HG03342 (cell line): ENCODE results near the gene TBXA2R.
"Not testable (repeated sequence)": the region's sequence is repeated elsewhere in the genome, so short reads cannot be mapped to it uniquely, and the experiment has no call there.

Source experiments
- ATAC-seq: cut with Tn5 transposase; IDR thresholded peaks from one replicate; pipeline ENCODE4 v1.9.1; 2021; ENCODE audit warnings: mild to moderate bottlenecking, moderate library complexity; ENCODE audit not compliant: unreplicated experiment

Gene TBXA2R

GRCh38 chr19:3584036-3584802, 22.5 kb downstream of the TBXA2R start:
- not testable (repeated sequence) for ATAC-seq

DNA sequence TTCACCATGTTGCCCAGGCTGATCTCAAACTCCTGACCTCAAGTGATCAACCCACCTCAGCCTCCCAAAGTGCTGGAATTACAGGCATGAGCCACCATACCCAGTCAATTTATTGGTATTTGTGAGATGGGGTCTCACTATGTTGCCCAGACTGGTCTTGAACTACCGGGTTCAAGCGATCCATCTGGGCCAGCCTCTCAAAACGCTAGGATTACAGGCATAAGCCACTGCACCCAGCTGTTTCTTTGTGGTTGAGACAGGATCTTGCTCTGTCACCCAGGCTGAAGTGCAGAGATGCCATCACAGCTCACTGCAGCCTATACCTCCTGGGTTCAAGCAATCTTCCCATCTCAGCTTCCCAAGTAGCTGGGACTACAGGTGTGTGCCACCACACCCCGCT, 24.9 kb downstream of the TBXA2R start:
- not testable (repeated sequence) for ATAC-seq

- ATAC-seq = no peak
These were observed 26.3 kb downstream of the TBXA2R start for GRCh38 chr19:3580156-3580934.

DNA sequence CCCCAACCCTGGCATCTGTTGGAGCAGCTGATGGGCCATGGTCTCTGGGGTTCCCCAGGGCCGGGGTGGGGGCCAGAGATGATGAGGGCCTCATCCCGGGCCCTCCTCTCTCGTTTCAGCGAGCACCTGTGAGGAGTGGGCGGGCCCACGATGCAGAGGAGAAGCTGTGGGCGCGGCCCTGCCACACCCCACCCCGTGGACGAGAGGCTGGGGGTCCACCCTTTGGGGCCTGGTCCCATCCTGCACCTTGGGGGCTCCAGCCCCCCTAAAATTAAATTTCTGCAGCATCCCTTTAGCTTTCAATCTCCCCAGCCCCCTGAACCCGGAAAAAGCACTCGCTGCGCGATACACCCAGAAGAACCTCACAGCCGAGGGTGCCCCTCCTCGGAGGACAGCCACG, 28.3 kb downstream of the TBXA2R start:
- ATAC-seq = no peak

- ATAC-seq = no peak
These were observed 28.8 kb downstream of the TBXA2R start for GRCh38 chr19:3577723-3578344.

GRCh38 chr19:3576696-3577443, 29.8 kb downstream of the TBXA2R start:
- ATAC-seq = no peak

DNA sequence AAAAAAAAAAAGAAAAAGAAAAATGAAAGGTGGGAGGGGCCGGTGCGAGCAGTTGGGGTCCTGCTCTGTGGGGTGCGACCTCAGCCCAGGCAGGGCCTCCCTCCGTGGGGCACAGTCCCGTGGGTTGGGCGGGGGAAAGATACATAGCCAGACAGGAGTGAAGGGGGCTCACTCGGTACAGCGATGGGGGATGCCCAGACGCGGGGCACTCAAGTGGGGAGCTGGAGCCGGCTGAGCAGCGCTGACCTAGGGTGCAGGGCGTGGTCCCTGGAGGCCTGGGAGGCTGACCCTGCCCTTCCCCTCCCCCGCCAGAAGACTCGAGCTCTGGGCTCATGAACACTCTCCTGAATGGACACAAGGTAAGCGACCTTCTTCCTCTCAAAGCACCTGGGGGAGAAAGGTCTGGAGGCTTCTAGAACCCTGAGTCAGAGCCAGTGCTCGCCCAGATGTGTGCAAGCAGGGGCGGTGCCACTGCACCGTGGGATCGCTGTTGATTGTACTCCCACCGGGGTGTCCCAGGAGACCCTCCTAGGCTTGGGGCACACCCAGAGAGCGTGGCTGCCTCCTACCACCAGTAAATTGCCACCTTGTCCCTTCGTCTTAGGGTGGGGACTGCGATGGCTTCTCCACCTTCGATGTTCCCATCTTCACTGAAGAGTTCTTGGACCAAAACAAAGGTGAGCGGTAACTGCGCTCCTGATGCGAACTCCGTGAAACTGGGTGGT, 30.6 kb downstream of the TBXA2R start:
- no peak for ATAC-seq

DNA sequence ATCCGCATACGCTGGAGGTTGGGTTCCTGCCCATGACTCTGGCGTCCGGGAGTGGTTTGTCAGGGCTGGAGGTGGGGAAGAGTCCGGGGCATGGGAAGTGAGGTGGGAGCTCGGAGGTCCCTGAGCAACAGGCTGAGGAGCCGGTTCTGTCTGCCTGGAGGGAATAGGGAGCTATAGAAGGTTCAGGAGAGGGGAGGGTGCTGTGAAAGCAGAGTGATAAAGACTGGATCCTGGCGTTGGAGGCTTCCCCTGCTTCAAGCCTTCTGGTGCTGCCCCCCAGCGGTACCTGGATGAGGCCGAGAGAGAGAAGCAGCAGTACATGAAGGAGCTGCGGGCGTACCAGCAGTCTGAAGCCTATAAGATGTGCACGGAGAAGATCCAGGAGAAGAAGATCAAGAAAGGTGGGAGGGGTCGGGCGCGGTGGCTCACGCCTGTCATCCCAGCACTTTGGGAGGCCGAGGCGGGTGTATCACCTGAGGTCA, 31.4 kb downstream of the TBXA2R start:
- ATAC-seq = no peak

- ATAC-seq = no peak
These were observed 32.6 kb downstream of the TBXA2R start for GRCh38 chr19:3573858-3574637.

DNA sequence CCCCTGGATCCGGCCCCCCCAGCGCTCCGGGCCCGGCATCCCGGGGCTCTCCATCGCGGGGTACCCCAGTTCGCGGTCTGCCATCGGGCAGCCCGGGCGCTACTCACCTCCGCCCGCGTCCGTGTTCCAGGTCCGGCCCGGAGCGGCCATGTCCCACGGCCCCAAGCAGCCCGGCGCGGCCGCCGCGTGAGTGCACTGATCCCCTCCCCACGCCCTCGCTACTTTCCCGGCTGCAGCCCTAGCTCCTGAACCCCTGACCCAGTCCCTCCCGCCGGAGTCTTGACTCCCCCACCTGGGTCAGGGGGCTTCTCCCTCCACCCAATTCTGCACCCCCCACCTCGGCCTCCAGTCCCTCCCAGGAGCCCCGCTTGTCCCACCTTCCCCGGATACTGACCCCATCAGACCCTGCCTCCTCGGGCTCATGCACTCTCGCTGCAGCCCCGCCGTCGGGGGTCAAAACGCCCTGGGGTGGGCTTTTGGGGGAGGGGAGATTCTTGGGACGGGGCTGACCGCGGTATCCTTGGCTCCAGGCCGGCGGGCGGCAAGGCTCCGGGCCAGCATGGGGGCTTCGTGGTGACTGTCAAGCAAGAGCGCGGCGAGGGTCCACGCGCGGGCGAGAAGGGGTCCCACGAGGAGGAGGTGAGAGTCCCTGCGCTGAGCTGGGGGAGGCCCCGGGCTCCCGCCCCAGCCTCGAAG, 33.4 kb downstream of the TBXA2R start:
- peak; percentile 0 for ATAC-seq

DNA sequence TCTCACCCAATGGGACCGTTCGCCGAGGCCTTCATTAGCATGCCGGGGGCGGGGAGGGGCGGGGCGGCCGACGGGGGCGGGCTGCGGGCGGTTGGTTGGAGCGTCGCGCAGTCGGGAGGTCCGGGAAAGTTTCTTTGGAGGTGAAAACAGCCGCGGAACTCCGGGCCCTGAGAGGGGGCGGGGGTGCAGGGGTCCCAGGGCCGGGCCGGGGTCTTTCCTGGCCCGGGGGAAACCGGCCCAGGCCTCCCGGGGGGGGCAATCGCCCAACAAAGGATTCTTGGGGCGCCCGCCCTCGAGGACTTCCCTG, 33.9 kb downstream of the TBXA2R start, which contains the start of gene HMG20B:
Gene HMG20B, plus strand, starts transcription at position 90 of the 307 bp plus-strand sequence. CDS start 366 bp downstream, outside the sequence.
- no peak for ATAC-seq

DNA sequence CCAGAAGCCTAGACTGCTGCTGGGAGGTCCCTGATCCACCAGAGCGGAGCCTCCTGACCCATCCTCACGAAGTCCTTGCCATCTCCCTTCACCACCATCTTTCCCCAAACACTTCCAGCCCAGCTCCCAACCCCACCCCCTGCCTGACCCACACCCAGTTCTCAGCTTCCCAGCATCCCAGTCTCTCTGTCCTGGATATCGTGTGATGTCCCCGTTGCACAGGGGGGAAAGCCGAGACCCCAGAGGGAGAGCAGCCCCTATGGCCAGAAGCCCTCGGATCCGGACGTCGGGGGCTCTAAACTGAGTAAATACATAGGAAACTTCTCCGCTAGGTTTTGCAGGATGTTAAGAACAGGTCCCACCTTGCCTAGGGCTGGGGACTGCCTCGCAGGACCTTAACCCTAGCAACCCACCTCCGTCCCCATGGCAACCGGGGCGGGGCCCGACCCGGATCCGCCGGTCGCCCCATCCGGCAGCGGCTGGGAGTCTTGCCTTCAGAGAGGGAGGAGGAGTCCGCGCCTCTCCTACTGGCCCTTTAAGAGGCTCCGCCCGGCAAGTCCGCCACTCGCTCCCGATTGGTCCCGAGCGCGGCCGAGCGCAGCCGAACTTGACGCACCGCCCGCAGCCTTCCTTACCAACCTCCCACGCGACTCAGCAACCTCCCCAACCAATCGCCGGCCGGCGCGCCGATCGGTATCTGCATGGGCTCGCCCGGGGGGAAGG, 34.4 kb downstream of the TBXA2R start:
- peak; percentile 86 for ATAC-seq

DNA sequence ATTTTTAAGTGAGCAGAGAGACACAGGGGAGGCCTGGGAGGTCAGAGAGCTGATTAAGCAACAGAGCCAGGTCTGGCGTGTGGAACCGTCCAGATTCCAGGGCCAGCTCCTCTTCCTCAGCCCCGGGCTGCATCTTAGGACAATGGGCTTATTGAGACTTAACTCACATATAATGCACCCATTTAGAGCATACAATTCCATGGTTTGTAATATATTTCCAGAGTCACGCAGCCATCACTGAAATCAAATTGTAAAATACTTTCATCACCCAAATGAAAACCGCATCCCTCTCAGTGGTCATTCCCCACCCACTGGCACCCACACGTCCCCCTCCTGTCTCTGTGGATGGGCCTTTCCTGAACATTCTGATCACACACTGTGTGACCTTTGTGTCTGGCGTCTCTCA, 36.1 kb downstream of the TBXA2R start:
- no peak for ATAC-seq

DNA sequence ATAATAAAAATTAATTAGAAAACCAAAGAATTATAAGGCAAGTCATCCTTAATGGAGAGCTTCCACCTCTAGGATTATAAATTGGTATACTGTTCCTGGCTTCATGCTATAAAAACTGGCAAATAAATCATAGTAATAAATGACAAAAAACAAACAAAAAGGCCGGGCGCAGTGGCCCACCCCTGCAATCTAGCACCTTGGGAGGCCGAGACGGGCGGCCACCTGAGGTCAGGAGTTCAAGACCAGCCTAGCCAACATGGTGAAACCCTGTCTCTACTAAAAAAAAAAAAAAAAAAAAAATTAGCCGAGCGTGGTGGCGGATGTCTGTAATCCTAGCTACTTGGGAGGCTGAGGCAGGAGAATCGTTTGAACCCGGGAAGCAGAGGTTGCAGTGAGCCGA, 36.6 kb downstream of the TBXA2R start:
- not testable (repeated sequence) for ATAC-seq

DNA sequence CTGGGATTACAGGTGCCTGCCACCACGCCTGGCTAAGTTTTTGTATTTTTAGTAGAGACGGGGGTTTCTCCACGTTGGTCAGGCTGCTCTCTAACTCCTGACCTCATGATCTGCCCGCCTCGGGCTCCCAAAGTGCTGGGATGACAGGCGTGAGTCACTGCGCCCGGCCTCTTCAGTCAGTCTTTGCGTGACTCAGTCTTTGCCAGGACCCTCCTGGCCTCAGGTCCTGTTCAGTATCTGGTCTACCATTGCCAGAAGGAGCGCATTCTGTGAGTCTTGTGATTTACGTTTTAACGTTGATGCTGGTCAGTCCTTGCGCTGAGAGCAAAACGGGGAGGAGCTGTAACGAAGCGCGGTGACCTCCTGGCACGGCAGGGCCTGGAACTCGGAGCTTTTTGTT, 41.5 kb downstream of the TBXA2R start:
- no peak for ATAC-seq

- ATAC-seq = no peak
These were observed 42.8 kb downstream of the TBXA2R start for GRCh38 chr19:3563709-3564524.

DNA sequence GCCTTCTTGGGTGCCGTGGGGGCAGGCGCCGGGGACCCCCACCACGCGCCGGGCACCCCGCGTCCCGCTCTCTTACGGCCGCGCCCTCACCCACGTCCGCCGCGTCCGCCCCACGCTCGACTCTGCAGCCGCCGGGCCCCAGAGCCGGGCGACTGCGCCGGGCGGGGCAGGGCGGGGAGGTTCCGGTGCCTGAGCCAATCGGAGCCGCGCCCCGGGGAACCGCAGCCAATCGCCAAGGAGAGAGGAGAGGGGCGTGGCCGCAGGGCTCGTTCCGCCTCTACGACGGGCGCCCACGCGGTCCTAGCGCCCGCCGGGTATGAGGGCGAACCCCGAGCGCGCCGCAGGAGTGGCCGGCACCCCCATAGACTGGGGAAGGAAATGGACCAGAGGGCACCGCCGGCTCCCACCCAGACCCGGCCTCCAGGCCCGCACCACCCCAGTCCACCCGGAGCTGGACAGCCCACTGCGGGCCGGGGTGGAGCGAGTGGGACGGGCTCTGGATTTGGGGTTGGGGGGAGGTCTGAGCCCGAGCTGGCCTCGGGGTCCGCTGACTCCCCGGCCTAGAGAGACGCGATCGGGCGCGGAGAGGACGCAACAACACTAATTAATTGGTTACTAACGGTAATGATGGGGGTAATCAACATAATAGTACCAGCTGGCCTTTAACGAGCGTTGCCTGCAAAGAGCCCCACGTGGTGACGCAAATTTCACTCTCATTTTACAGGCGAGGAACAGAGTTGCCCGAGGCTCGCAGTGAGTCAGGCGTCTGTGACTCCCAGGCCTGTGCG, 49.0 kb downstream of the TBXA2R start, which contains the start of gene MFSD12:
Gene MFSD12, minus strand, starts transcription at position 126 of the 788 bp plus-strand sequence. CDS start 183 bp downstream, outside the sequence.
- ATAC-seq = peak; percentile 71
